HG02763 (cell line): Measurements from ENCODE around the gene PLOD1.
"Not testable (repeated sequence)": the region's sequence is repeated elsewhere in the genome, so short reads cannot be mapped to it uniquely, and the experiment has no call there.

Source experiments
- ATAC-seq: cut with Tn5 transposase; IDR thresholded peaks from one replicate; pipeline ENCODE4 v1.9.1; 2021; ENCODE audit warnings: mild to moderate bottlenecking, moderate library complexity; ENCODE audit not compliant: unreplicated experiment

PLOD1 gene

GRCh38 chr1:11935733-11936132 lies 1.2 kb downstream of the PLOD1 start:
- not testable (repeated sequence) for ATAC-seq

- no peak for ATAC-seq
These were observed 4.4 kb downstream of the PLOD1 start for GRCh38 chr1:11938722-11939526.

GRCh38 chr1:11939794-11940193 lies 5.3 kb downstream of the PLOD1 start:
- ATAC-seq, result not testable (repeated sequence)

GRCh38 chr1:11940260-11940921 lies 5.9 kb downstream of the PLOD1 start:
- ATAC-seq, result no peak

GRCh38 chr1:11942280-11942679 lies 7.8 kb downstream of the PLOD1 start:
- ATAC-seq, result no peak

- ATAC-seq, result no peak
These were observed 9.1 kb downstream of the PLOD1 start for GRCh38 chr1:11943619-11944018.

- no peak for ATAC-seq
These were observed 9.9 kb downstream of the PLOD1 start for GRCh38 chr1:11944358-11944931.

- ATAC-seq, result no peak
These were observed 12.1 kb downstream of the PLOD1 start for GRCh38 chr1:11946647-11947046.

- ATAC-seq, result no peak
These were observed 14.4 kb downstream of the PLOD1 start for GRCh38 chr1:11948822-11949458.

GRCh38 chr1:11951901-11952300 lies 17.4 kb downstream of the PLOD1 start:
- no peak for ATAC-seq

GRCh38 chr1:11952455-11953109 lies 18.1 kb downstream of the PLOD1 start:
- no peak for ATAC-seq

GRCh38 chr1:11955221-11955620 lies 20.7 kb downstream of the PLOD1 start:
- no peak for ATAC-seq

- no peak for ATAC-seq
These were observed 22.9 kb downstream of the PLOD1 start for GRCh38 chr1:11957398-11957797.

- no peak for ATAC-seq
These were observed 23.4 kb downstream of the PLOD1 start for GRCh38 chr1:11957897-11958296.

GRCh38 chr1:11960276-11960675 lies 25.8 kb downstream of the PLOD1 start:
- no peak for ATAC-seq

GRCh38 chr1:11960715-11961114 lies 26.2 kb downstream of the PLOD1 start:
- ATAC-seq, result no peak

GRCh38 chr1:11961230-11961629 lies 26.7 kb downstream of the PLOD1 start:
- ATAC-seq, result no peak

GRCh38 chr1:11963622-11964021 lies 29.1 kb downstream of the PLOD1 start:
- ATAC-seq, result no peak

- ATAC-seq, result no peak
These were observed 30.1 kb downstream of the PLOD1 start for GRCh38 chr1:11964656-11965055.

GRCh38 chr1:11967028-11967547 lies 32.6 kb downstream of the PLOD1 start:
- no peak for ATAC-seq
